Measurements from ENCODE around the gene C2CD2L.

GRCh38 chr11:119154178-119154577 lies 47.0 kb downstream of the C2CD2L start:
- TF ChIP-seq ATF3 (CRISPR knock-in tag; conservative IDR thresholded peaks at IDR 0.05) (no peak), NFYB (CRISPR knock-in tag; conservative IDR thresholded peaks at IDR 0.05; ENCODE audit: low read depth) (no peak)
- TF ChIP-seq, protein P1, sequence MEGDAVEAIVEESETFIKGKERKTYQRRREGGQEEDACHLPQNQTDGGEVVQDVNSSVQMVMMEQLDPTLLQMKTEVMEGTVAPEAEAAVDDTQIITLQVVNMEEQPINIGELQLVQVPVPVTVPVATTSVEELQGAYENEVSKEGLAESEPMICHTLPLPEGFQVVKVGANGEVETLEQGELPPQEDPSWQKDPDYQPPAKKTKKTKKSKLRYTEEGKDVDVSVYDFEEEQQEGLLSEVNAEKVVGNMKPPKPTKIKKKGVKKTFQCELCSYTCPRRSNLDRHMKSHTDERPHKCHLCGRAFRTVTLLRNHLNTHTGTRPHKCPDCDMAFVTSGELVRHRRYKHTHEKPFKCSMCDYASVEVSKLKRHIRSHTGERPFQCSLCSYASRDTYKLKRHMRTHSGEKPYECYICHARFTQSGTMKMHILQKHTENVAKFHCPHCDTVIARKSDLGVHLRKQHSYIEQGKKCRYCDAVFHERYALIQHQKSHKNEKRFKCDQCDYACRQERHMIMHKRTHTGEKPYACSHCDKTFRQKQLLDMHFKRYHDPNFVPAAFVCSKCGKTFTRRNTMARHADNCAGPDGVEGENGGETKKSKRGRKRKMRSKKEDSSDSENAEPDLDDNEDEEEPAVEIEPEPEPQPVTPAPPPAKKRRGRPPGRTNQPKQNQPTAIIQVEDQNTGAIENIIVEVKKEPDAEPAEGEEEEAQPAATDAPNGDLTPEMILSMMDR (IDR thresholded peaks at IDR 0.05): no peak
